Activated T-cell treated with anti-CD3 and anti-CD28 coated beads for 48 hours (primary cell): ENCODE data around the gene USH2A.

Source experiments
- DNase-seq: peaks from one replicate; pipeline ENCODE4 v3.0.0-alpha.2; 2020; ENCODE audit warnings: low read depth

USH2A gene

GRCh38 chr1:215926670-215927069 lies 496.6 kb downstream of the USH2A start:
- no peak for DNase-seq

- no peak for DNase-seq
Observed at GRCh38 chr1:215923129-215923824, 500.0 kb downstream of the USH2A start.

GRCh38 chr1:215911406-215911968 lies 511.8 kb downstream of the USH2A start:
- no peak for DNase-seq

GRCh38 chr1:215905493-215906115 lies 517.6 kb downstream of the USH2A start:
- no peak for DNase-seq

- no peak for DNase-seq
Observed at GRCh38 chr1:215900684-215901083, 522.6 kb downstream of the USH2A start.

- no peak for DNase-seq
Observed at GRCh38 chr1:215899901-215900300, 523.3 kb downstream of the USH2A start.

- DNase-seq, result no peak
Observed at GRCh38 chr1:215895893-215896292, 527.4 kb downstream of the USH2A start.

- DNase-seq, result no peak
Observed at GRCh38 chr1:215895276-215895675, 528.0 kb downstream of the USH2A start.

- DNase-seq, result no peak
Observed at GRCh38 chr1:215894617-215895016, 528.6 kb downstream of the USH2A start.

- no peak for DNase-seq
Observed at GRCh38 chr1:215891266-215892057, 531.8 kb downstream of the USH2A start.

GRCh38 chr1:215890438-215890837 lies 532.8 kb downstream of the USH2A start:
- no peak for DNase-seq

GRCh38 chr1:215889871-215890270 lies 533.4 kb downstream of the USH2A start:
- DNase-seq, result no peak

- no peak for DNase-seq
Observed at GRCh38 chr1:215888159-215888558, 535.1 kb downstream of the USH2A start.

- DNase-seq, result no peak
Observed at GRCh38 chr1:215887627-215888026, 535.6 kb downstream of the USH2A start.

GRCh38 chr1:215883004-215883403 lies 540.2 kb downstream of the USH2A start:
- DNase-seq, result no peak

- DNase-seq, result no peak
Observed at GRCh38 chr1:215878843-215879242, 544.4 kb downstream of the USH2A start.

- DNase-seq, result no peak
Observed at GRCh38 chr1:215878128-215878527, 545.1 kb downstream of the USH2A start.

- DNase-seq, result no peak
Observed at GRCh38 chr1:215877452-215877951, 545.7 kb downstream of the USH2A start.

GRCh38 chr1:215875712-215876111 lies 547.5 kb downstream of the USH2A start:
- no peak for DNase-seq

- DNase-seq, result no peak
Observed at GRCh38 chr1:215875236-215875635, 548.0 kb downstream of the USH2A start.

GRCh38 chr1:215872658-215873057 lies 550.6 kb downstream of the USH2A start:
- no peak for DNase-seq

GRCh38 chr1:215868500-215868899 lies 554.7 kb downstream of the USH2A start:
- DNase-seq, result no peak

GRCh38 chr1:215865060-215865459 lies 558.2 kb downstream of the USH2A start:
- DNase-seq, result no peak
